G401.6 (cell line): ENCODE results near the gene ZMYND10.

ENCODE experiments used
- FAIRE-seq: peaks from 2 replicates; lab custom pipeline; 2012; peaks lifted over from hg19 to GRCh38; lab: Jason Lieb, UNC

ZMYND10 gene

GRCh38 chr3:50345586-50346234, at the start of gene ZMYND10:
TSS of gene ZMYND10 (minus strand) at chr3:50345732. CDS start at chr3:50345579, 153 bp downstream.
- FAIRE-seq = no peak

GRCh38 chr3:50393061-50393460, 47.5 kb upstream of the ZMYND10 start:
- no peak for FAIRE-seq

GRCh38 chr3:50392101-50392715, 46.7 kb upstream of the ZMYND10 start:
- no peak for FAIRE-seq

- FAIRE-seq = no peak
Measured at GRCh38 chr3:50390508-50391224, 45.1 kb upstream of the ZMYND10 start.

- no peak for FAIRE-seq
Measured at GRCh38 chr3:50389414-50389767, 43.9 kb upstream of the ZMYND10 start.

- no peak for FAIRE-seq
Measured at GRCh38 chr3:50388720-50389413, 43.3 kb upstream of the ZMYND10 start.

- FAIRE-seq = no peak
Measured at GRCh38 chr3:50388016-50388719, 42.6 kb upstream of the ZMYND10 start.

- no peak for FAIRE-seq
Measured at GRCh38 chr3:50385754-50386153, 40.2 kb upstream of the ZMYND10 start.

GRCh38 chr3:50383750-50384149, 38.2 kb upstream of the ZMYND10 start:
- no peak for FAIRE-seq

GRCh38 chr3:50382722-50383121, 37.2 kb upstream of the ZMYND10 start:
- FAIRE-seq = no peak

GRCh38 chr3:50381383-50381782, 35.9 kb upstream of the ZMYND10 start:
- no peak for FAIRE-seq

- FAIRE-seq = no peak
Measured at GRCh38 chr3:50380405-50381085, 35.0 kb upstream of the ZMYND10 start.

GRCh38 chr3:50378757-50379156, 33.2 kb upstream of the ZMYND10 start:
- FAIRE-seq = no peak

GRCh38 chr3:50378024-50378423, 32.5 kb upstream of the ZMYND10 start:
- no peak for FAIRE-seq

- no peak for FAIRE-seq
Measured at GRCh38 chr3:50375258-50375931, 29.9 kb upstream of the ZMYND10 start.

GRCh38 chr3:50374363-50375257, 29.1 kb upstream of the ZMYND10 start:
- no peak for FAIRE-seq

- no peak for FAIRE-seq
Measured at GRCh38 chr3:50373146-50374051, 27.9 kb upstream of the ZMYND10 start.

GRCh38 chr3:50372349-50372748, 26.8 kb upstream of the ZMYND10 start:
- no peak for FAIRE-seq

GRCh38 chr3:50371133-50371685, 25.7 kb upstream of the ZMYND10 start:
- no peak for FAIRE-seq
